SIG-M5 treated with dmso at 0.1 percent for 504 hours (cell line): ENCODE results near the gene RAD51B.
"Not testable (repeated sequence)": the region's sequence is repeated elsewhere in the genome, so short reads cannot be mapped to it uniquely, and the experiment has no call there.

ENCODE experiments used
- DNase-seq: peaks from one replicate; lab custom pipeline; 2025; ENCODE audit not compliant: unreplicated experiment; lab: John Stamatoyannopoulos, UW

Gene RAD51B

GRCh38 chr14:68074765-68075381 lies 255.3 kb downstream of the RAD51B start:
- no peak for DNase-seq

GRCh38 chr14:68075382-68076029 lies 255.9 kb downstream of the RAD51B start:
- DNase-seq, result no peak

GRCh38 chr14:68076451-68076850 lies 256.9 kb downstream of the RAD51B start:
- no peak for DNase-seq

GRCh38 chr14:68079941-68080697 lies 260.5 kb downstream of the RAD51B start:
- no peak for DNase-seq

- DNase-seq, result no peak
These were observed 261.9 kb downstream of the RAD51B start for GRCh38 chr14:68081489-68081888.

GRCh38 chr14:68082698-68083291 lies 263.2 kb downstream of the RAD51B start:
- no peak for DNase-seq

GRCh38 chr14:68084256-68084655 lies 264.7 kb downstream of the RAD51B start:
- no peak for DNase-seq

- DNase-seq, result no peak
These were observed 266.2 kb downstream of the RAD51B start for GRCh38 chr14:68085742-68086141.

- DNase-seq, result no peak
These were observed 268.9 kb downstream of the RAD51B start for GRCh38 chr14:68088451-68088854.

GRCh38 chr14:68089146-68089731 lies 269.7 kb downstream of the RAD51B start:
- DNase-seq, result no peak

- DNase-seq, result no peak
These were observed 274.6 kb downstream of the RAD51B start for GRCh38 chr14:68094158-68094557.

- DNase-seq, result no peak
These were observed 275.2 kb downstream of the RAD51B start for GRCh38 chr14:68094752-68095151.

GRCh38 chr14:68097727-68098126 lies 278.1 kb downstream of the RAD51B start:
- DNase-seq, result no peak

GRCh38 chr14:68098834-68099233 lies 279.3 kb downstream of the RAD51B start:
- no peak for DNase-seq

- DNase-seq, result no peak
These were observed 280.0 kb downstream of the RAD51B start for GRCh38 chr14:68099495-68100045.

GRCh38 chr14:68101715-68102301 lies 282.2 kb downstream of the RAD51B start:
- not testable (repeated sequence) for DNase-seq

- DNase-seq, result no peak
These were observed 284.3 kb downstream of the RAD51B start for GRCh38 chr14:68103853-68104252.

- no peak for DNase-seq
These were observed 284.9 kb downstream of the RAD51B start for GRCh38 chr14:68104518-68104917.

GRCh38 chr14:68105816-68106215 lies 286.2 kb downstream of the RAD51B start:
- no peak for DNase-seq

- DNase-seq, result no peak
These were observed 286.9 kb downstream of the RAD51B start for GRCh38 chr14:68106456-68106855.

- no peak for DNase-seq
These were observed 287.3 kb downstream of the RAD51B start for GRCh38 chr14:68106905-68107304.
